ENCODE measurements around the gene KAZALD1.

GRCh38 chr10:101052285-101052684 is 9.5 kb upstream of the KAZALD1 start:
- TF ChIP-seq CTCF (conservative IDR thresholded peaks at IDR 0.05; ENCODE audit: low read depth, low read length) = no peak
- no peak for TF ChIP-seq EZH2phosphoT487 (IDR thresholded peaks at IDR 0.05; ENCODE audit: borderline replicate concordance, low read length)
